Fibroblast of pulmonary artery (primary cell): Measurements from ENCODE around the gene GMPR2.
A peak's percentile ranks its signal among the peaks of the same experiment; 100 is the strongest.

ENCODE experiments used
- DNase-seq: peaks from one replicate; pipeline ENCODE4 v3.0.0-alpha.2; 2010; ENCODE audit warnings: low read depth
- H3K4me3 ChIP-seq: replicated peaks from 2 replicates; pipeline ENCODE4 v1.5.1; 2011; ENCODE audit warnings: low read depth, mild to moderate bottlenecking, control low read depth, low read length, moderate library complexity
- TF ChIP-seq, protein P1 (sequence below): IDR thresholded peaks from 2 replicates; pipeline ENCODE4 v1.5.1; 2011; ENCODE audit warnings: mild to moderate bottlenecking, control low read depth, low read length, inconsistent platforms; ENCODE audit errors: missing control alignments

GMPR2 gene

GRCh38 chr14:24187539-24187915 is 45.2 kb upstream of the GMPR2 start:
- DNase-seq: no peak
- H3K4me3 ChIP-seq: peak overlapping the region; percentile 80
- TF ChIP-seq, protein P1, sequence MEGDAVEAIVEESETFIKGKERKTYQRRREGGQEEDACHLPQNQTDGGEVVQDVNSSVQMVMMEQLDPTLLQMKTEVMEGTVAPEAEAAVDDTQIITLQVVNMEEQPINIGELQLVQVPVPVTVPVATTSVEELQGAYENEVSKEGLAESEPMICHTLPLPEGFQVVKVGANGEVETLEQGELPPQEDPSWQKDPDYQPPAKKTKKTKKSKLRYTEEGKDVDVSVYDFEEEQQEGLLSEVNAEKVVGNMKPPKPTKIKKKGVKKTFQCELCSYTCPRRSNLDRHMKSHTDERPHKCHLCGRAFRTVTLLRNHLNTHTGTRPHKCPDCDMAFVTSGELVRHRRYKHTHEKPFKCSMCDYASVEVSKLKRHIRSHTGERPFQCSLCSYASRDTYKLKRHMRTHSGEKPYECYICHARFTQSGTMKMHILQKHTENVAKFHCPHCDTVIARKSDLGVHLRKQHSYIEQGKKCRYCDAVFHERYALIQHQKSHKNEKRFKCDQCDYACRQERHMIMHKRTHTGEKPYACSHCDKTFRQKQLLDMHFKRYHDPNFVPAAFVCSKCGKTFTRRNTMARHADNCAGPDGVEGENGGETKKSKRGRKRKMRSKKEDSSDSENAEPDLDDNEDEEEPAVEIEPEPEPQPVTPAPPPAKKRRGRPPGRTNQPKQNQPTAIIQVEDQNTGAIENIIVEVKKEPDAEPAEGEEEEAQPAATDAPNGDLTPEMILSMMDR: no peak

DNA sequence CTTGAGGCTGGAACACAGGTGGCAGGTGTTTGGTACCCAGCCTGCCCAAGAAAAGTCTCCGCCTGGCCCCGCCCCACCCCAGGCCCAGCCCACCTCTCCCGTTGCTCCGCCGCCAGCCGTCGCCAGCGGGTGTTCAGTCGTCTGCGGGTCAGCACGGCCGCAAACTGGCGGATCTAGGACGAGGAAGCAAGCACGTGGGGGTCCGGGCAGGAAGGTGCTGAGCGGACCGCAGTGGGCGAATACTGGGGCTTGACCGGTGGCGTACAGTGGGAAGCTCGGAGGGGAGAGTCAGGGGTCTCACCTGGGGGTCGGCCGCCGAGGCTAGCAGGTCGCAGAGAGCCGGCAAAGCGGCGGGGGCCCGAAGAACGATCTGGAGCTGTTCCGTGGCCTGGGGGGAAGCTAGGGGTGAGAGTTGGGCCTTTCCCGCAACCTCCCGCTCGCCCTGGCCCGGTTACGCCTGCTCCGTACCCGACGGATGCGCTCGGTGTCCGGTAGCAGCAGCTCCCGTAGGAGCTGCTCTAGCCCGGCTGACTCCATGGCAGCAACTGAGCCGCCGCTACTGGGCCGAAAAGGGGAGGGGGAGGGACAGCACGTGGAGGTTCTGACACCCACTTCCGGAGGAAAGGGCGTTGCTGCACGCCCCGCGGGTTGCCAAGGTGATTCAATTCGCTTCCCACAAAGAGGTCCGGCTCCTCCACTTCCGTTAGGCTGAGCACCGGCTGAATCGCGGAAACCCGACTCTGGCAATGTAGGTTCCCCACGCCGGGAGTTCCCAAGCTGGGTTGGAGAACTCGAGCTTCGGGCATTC is 44.3 kb upstream of the GMPR2 start, which contains the start of gene IPO4:
IPO4 (minus strand) TSS at position 566 of the 808 bp plus-strand sequence; CDS start at position 537, 29 bp downstream.
- TF ChIP-seq, protein P1: no peak
- DNase-seq: peak; percentile 99
- H3K4me3 ChIP-seq: peak within 1 kb of the TSS; percentile 80

- peak overlapping the region; percentile 80 for H3K4me3 ChIP-seq
- TF ChIP-seq, protein P1: no peak
- no peak for DNase-seq
These were observed 43.7 kb upstream of the GMPR2 start for GRCh38 chr14:24189059-24189375.

DNA sequence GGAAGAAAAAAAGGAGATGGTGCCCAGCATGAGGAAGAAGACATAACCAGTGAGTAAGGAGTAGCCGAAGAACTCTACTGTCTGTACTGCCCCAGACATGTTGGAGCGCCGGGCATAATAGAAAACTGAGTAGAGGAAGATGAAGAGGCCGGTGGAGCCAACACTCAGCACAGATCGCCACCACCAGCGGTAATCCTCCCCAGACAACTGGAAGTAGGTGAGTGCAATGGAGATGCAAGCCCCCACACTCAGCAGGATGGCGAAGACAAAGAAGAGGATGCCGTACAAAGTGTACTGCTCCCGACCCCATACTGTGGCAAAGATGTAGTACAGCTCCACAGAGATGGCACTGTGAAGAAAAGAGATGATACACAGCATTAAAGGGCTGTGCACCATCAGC is 43.3 kb upstream of the GMPR2 start:
- no peak overlapping the region for H3K4me3 ChIP-seq
- DNase-seq: no peak
- TF ChIP-seq, protein P1: no peak

GRCh38 chr14:24190416-24190815 is 42.3 kb upstream of the GMPR2 start:
- TF ChIP-seq, protein P1: no peak
- H3K4me3 ChIP-seq: no peak overlapping the region
- no peak for DNase-seq

GRCh38 chr14:24192933-24193332 is 39.8 kb upstream of the GMPR2 start:
- no peak overlapping the region for H3K4me3 ChIP-seq
- DNase-seq: no peak
- TF ChIP-seq, protein P1: no peak
